Endothelial cell of umbilical vein (primary cell): ENCODE results near the gene RAB20. TPM values are rescaled to one million over a fixed set of nuclear protein-coding genes. Genes with fewer than 3 reads are reported as not detected.

ENCODE experiments used
- BruUV-seq: library from RNA; stranded (reverse); fragments of 400-500 nt; replicated peaks from 2 replicates; lab custom pipeline; 2021; lab: Mats Ljungman, UMichigan
- CTCF ChIA-PET: fragments of 300-600, 350-600 bp; sonication (Branson Sonifier 250); formaldehyde crosslinking; loops from one replicate; lab custom pipeline; 2021; ENCODE audit warnings: antibody characterized with exemption, inconsistent platforms; lab: Charles Lee
- POLR2A ChIA-PET: fragments of 300-600, 350-600 bp; sonication (Branson Sonifier 250); formaldehyde crosslinking; loops from one replicate; lab custom pipeline; 2021; ENCODE audit warnings: antibody characterized with exemption, inconsistent platforms; lab: Charles Lee
- DNase-seq: peaks from one replicate; pipeline ENCODE4 v3.0.0-alpha.2; 2011; ENCODE audit warnings: low read depth, low spot score
- FAIRE-seq: peaks from 2 replicates; lab custom pipeline; 2011; peaks lifted over from hg19 to GRCh38; lab: Jason Lieb, UNC
- H2AFZ ChIP-seq: 2 replicates; pipeline ENCODE4 v1.6.0; 2012; ENCODE audit warnings: low read depth, low read length, control low read depth, inconsistent platforms
- H3K27ac ChIP-seq: 2 replicates; pipeline ENCODE4 v1.5.1; 2011; ENCODE audit warnings: low read depth, mild to moderate bottlenecking, control low read depth, low read length, moderate library complexity; ENCODE audit not compliant: insufficient read depth
- H3K27me3 ChIP-seq, 2 experiments: 2 replicates each; pipeline versions ENCODE4 v1.6.0 to v1.6.1; 2011; ENCODE audit warnings: low read length in 2 of 2, mixed read lengths in 1 of 2; ENCODE audit not compliant: control insufficient read depth in 2 of 2, insufficient read depth in 2 of 2
- H3K36me3 ChIP-seq, 2 experiments: 2 replicates in 1 of 2; 3 replicates in 1 of 2; pipeline ENCODE4 v1.5.1; 2011; ENCODE audit warnings: low read length in 2 of 2, mild to moderate bottlenecking in 1 of 2, moderate library complexity in 1 of 2; ENCODE audit not compliant: control insufficient read depth in 2 of 2, insufficient read depth in 2 of 2; ENCODE audit errors: extremely low read depth in 1 of 2
- H3K4me1 ChIP-seq: 3 replicates; pipeline ENCODE4 v1.5.1; 2011; ENCODE audit warnings: mild to moderate bottlenecking, low read length; ENCODE audit not compliant: control insufficient read depth, insufficient read depth; ENCODE audit errors: extremely low read depth
- H3K4me2 ChIP-seq: 2 replicates; pipeline ENCODE4 v1.6.1; 2011; ENCODE audit warnings: low read length, control low read depth, mixed read lengths; ENCODE audit not compliant: insufficient read depth
- H3K4me3 ChIP-seq, 3 experiments: fragments of 200-600 bp in 1 of 3; sonication (generic), shearing (Covaris generic) in 1 of 3; replicated peaks in 1 of 3; 2 replicates each; pipeline ENCODE4 v1.5.1; 2011 to 2016; ENCODE audit warnings: control low read depth in 3 of 3, low read length in 3 of 3, mild to moderate bottlenecking in 2 of 3, inconsistent platforms in 1 of 3, low read depth in 1 of 3, moderate library complexity in 1 of 3; ENCODE audit not compliant: insufficient read depth in 1 of 3
- H3K79me2 ChIP-seq: 2 replicates; pipeline ENCODE4 v1.6.0; 2012; ENCODE audit warnings: low read length, inconsistent platforms; ENCODE audit not compliant: control insufficient read depth, insufficient read depth
- H3K9ac ChIP-seq: replicated peaks from 2 replicates; pipeline ENCODE3; 2011; ENCODE audit warnings: low read length, control low read depth; ENCODE audit not compliant: insufficient read depth; ENCODE audit errors: extremely low read depth
- H3K9me1 ChIP-seq: replicated peaks from 3 replicates; pipeline ENCODE4 v1.6.0; 2011; ENCODE audit warnings: mild to moderate bottlenecking, low read length; ENCODE audit not compliant: control insufficient read depth, insufficient read depth; ENCODE audit errors: extremely low read depth
- H3K9me3 ChIP-seq: replicated peaks from 2 replicates; pipeline ENCODE4 v1.5.1; 2012; ENCODE audit warnings: low read length, inconsistent platforms; ENCODE audit not compliant: control insufficient read depth, insufficient read depth
- H4K20me1 ChIP-seq: replicated peaks from 2 replicates; pipeline ENCODE3; 2011; ENCODE audit warnings: mild to moderate bottlenecking, low read length; ENCODE audit not compliant: control insufficient read depth, insufficient read depth; ENCODE audit errors: extremely low read depth
- CTCF ChIP-seq, 2 donors: IDR thresholded peaks; 1 replicate in 1 of 2; 2 replicates in 1 of 2; pipeline ENCODE4 v1.5.1; 2011; ENCODE audit warnings: low read length in 2 of 2, mild to moderate bottlenecking in 2 of 2, moderate library complexity in 2 of 2, control low read depth in 1 of 2, inconsistent platforms in 1 of 2, low read depth in 1 of 2; ENCODE audit not compliant: insufficient read depth in 1 of 2; ENCODE audit errors: extremely low read depth in 1 of 2
- EZH2 ChIP-seq: IDR thresholded peaks from 2 replicates; pipeline ENCODE4 v1.6.1; 2012; ENCODE audit warnings: borderline replicate concordance, low read depth, mild to moderate bottlenecking, moderate library complexity, low read length, inconsistent platforms; ENCODE audit not compliant: severe bottlenecking
- FOS ChIP-seq: IDR thresholded peaks from 2 replicates; pipeline ENCODE4 v1.6.1; 2011; ENCODE audit warnings: mild to moderate bottlenecking, low read length, moderate library complexity, borderline replicate concordance; ENCODE audit not compliant: insufficient read depth
- GATA2 ChIP-seq: IDR thresholded peaks from 2 replicates; pipeline ENCODE4 v1.7.0; 2011; ENCODE audit warnings: low read depth, mild to moderate bottlenecking, moderate library complexity, mixed read lengths, low read length; ENCODE audit not compliant: insufficient read length, insufficient read depth
- JUN ChIP-seq: IDR thresholded peaks from 2 replicates; pipeline ENCODE4 v1.6.1; 2011; ENCODE audit warnings: borderline replicate concordance, low read depth; ENCODE audit not compliant: insufficient read length, insufficient read depth
- MAX ChIP-seq: IDR thresholded peaks from 2 replicates; pipeline ENCODE4 v1.6.1; 2011; ENCODE audit not compliant: insufficient read depth, insufficient read length
- MYC ChIP-seq: IDR thresholded peaks from one replicate; pipeline ENCODE4 v1.6.1; 2011; ENCODE audit warnings: mild to moderate bottlenecking, low read depth, low read length
- POLR2A ChIP-seq: IDR thresholded peaks from 2 replicates; pipeline ENCODE4 v1.6.1; 2012; ENCODE audit warnings: low read depth, mild to moderate bottlenecking, control low read depth, low read length
- POLR2AphosphoS5 ChIP-seq: IDR thresholded peaks from 2 replicates; pipeline ENCODE4 v1.6.1; 2012; ENCODE audit warnings: low read depth, mild to moderate bottlenecking, control low read depth, low read length, moderate library complexity; ENCODE audit not compliant: insufficient read depth
- dilution Hi-C: fragments of 300-500 bp; cut with MboI; formaldehyde crosslinking; loops from one replicate; pipeline ENCODE4 v1.15.0; 2019; ENCODE audit warnings: low sequenced_read_pairs; ENCODE audit not compliant: extremely low pct_ligation_motif_present
- intact Hi-C: fragments of 100-400 bp; cut with micrococcal nuclease; formaldehyde crosslinking; loops from one replicate; pipeline ENCODE4 v1.10.0; 2022
- polyA plus RNA-seq, 4 experiments: library from polyadenylated mRNA; depleted of rRNA in 3 of 4; stranded (reverse) in 3 of 4; unstranded in 1 of 4; fragments of >200 nt; gene quantifications; 2 replicates each; pipeline versions ENCODE4 v1.2.1 to v1.2.3, GENCODE V29; 2011 to 2012; ENCODE audit warnings: missing spikeins in 1 of 4
- total RNA-seq: library from RNA; stranded (reverse); gene quantifications from 2 replicates; pipeline ENCODE4 v1.2.3, GENCODE V29; 2021

Gene RAB20
- total and polyA plus RNA-seq, 2 donors (not counting 3 experiments of a cell fraction or from before 2014, with no cell fraction given): 1.3 to 1.7 TPM

GRCh38 chr13:110566171-110566570 is 4.6 kb upstream of the RAB20 start:
- no peak overlapping the region for H3K27ac ChIP-seq
- peaks cover 20% of the 10 kb centered on the region in 2 experiments for H3K27me3 ChIP-seq
- H2AFZ ChIP-seq: no peak overlapping the region
- TF ChIP-seq FOS (no peak), EZH2 (no peak), JUN (no peak), MYC (no peak), MAX (no peak), CTCF (IDR thresholded peaks at IDR 0.05; ENCODE audit: extremely low read depth in 1 of 2, insufficient read depth in 1 of 2, low read depth in 1 of 2, low read length in 2 of 2) (no peak), POLR2A (no peak), GATA2 (no peak), POLR2AphosphoS5 (no peak)
- dilution Hi-C loops: no loop called here
- intact Hi-C loops: no loop called here
- H3K36me3 ChIP-seq: no peaks in the 10 kb centered on the region
- H3K4me1 ChIP-seq: peaks cover 2% of the 10 kb centered on the region
- CTCF ChIA-PET: no interaction called here
- no peaks in the 10 kb centered on the region for H3K79me2 ChIP-seq
- H3K9me1 ChIP-seq: no peaks in the 10 kb centered on the region
- H3K9me3 ChIP-seq: no peaks in the 10 kb centered on the region
- no peak overlapping the region for H3K4me2 ChIP-seq
- BruUV-seq: no TSS peak
- FAIRE-seq (no peak), DNase-seq (no peak)
- no peaks in the 10 kb centered on the region for H4K20me1 ChIP-seq
- no peak overlapping the region for H3K4me3 ChIP-seq
- H3K9ac ChIP-seq: no peak overlapping the region
- POLR2A ChIA-PET: no interaction called here
